Endothelial cell of umbilical vein (primary cell): Measurements from ENCODE around the gene MACF1. TPM values are rescaled to one million over a fixed set of nuclear protein-coding genes. Genes with fewer than 3 reads are reported as not detected.

ENCODE experiments used
- BruUV-seq: library from RNA; stranded (reverse); fragments of 400-500 nt; replicated peaks from 2 replicates; lab custom pipeline; 2021; lab: Mats Ljungman, UMichigan
- CTCF ChIA-PET: fragments of 300-600, 350-600 bp; sonication (Branson Sonifier 250); formaldehyde crosslinking; loops from one replicate; lab custom pipeline; 2021; ENCODE audit warnings: antibody characterized with exemption, inconsistent platforms; lab: Charles Lee
- POLR2A ChIA-PET: fragments of 300-600, 350-600 bp; sonication (Branson Sonifier 250); formaldehyde crosslinking; loops from one replicate; lab custom pipeline; 2021; ENCODE audit warnings: antibody characterized with exemption, inconsistent platforms; lab: Charles Lee
- DNase-seq: peaks from one replicate; pipeline ENCODE4 v3.0.0-alpha.2; 2011; ENCODE audit warnings: low read depth, low spot score
- FAIRE-seq: peaks from 2 replicates; lab custom pipeline; 2011; peaks lifted over from hg19 to GRCh38; lab: Jason Lieb, UNC
- H2AFZ ChIP-seq: 2 replicates; pipeline ENCODE4 v1.6.0; 2012; ENCODE audit warnings: low read depth, low read length, control low read depth, inconsistent platforms
- H3K27ac ChIP-seq: 2 replicates; pipeline ENCODE4 v1.5.1; 2011; ENCODE audit warnings: low read depth, mild to moderate bottlenecking, control low read depth, low read length, moderate library complexity; ENCODE audit not compliant: insufficient read depth
- H3K27me3 ChIP-seq, 2 experiments: 2 replicates each; pipeline versions ENCODE4 v1.6.0 to v1.6.1; 2011; ENCODE audit warnings: low read length in 2 of 2, mixed read lengths in 1 of 2; ENCODE audit not compliant: control insufficient read depth in 2 of 2, insufficient read depth in 2 of 2
- H3K36me3 ChIP-seq, 2 experiments: 2 replicates in 1 of 2; 3 replicates in 1 of 2; pipeline ENCODE4 v1.5.1; 2011; ENCODE audit warnings: low read length in 2 of 2, mild to moderate bottlenecking in 1 of 2, moderate library complexity in 1 of 2; ENCODE audit not compliant: control insufficient read depth in 2 of 2, insufficient read depth in 2 of 2; ENCODE audit errors: extremely low read depth in 1 of 2
- H3K4me1 ChIP-seq: 3 replicates; pipeline ENCODE4 v1.5.1; 2011; ENCODE audit warnings: mild to moderate bottlenecking, low read length; ENCODE audit not compliant: control insufficient read depth, insufficient read depth; ENCODE audit errors: extremely low read depth
- H3K4me2 ChIP-seq: 2 replicates; pipeline ENCODE4 v1.6.1; 2011; ENCODE audit warnings: low read length, control low read depth, mixed read lengths; ENCODE audit not compliant: insufficient read depth
- H3K4me3 ChIP-seq, 3 experiments: fragments of 200-600 bp in 1 of 3; sonication (generic), shearing (Covaris generic) in 1 of 3; replicated peaks in 1 of 3; 2 replicates each; pipeline ENCODE4 v1.5.1; 2011 to 2016; ENCODE audit warnings: control low read depth in 3 of 3, low read length in 3 of 3, mild to moderate bottlenecking in 2 of 3, inconsistent platforms in 1 of 3, low read depth in 1 of 3, moderate library complexity in 1 of 3; ENCODE audit not compliant: insufficient read depth in 1 of 3
- H3K79me2 ChIP-seq: 2 replicates; pipeline ENCODE4 v1.6.0; 2012; ENCODE audit warnings: low read length, inconsistent platforms; ENCODE audit not compliant: control insufficient read depth, insufficient read depth
- H3K9ac ChIP-seq: replicated peaks from 2 replicates; pipeline ENCODE3; 2011; ENCODE audit warnings: low read length, control low read depth; ENCODE audit not compliant: insufficient read depth; ENCODE audit errors: extremely low read depth
- H3K9me1 ChIP-seq: replicated peaks from 3 replicates; pipeline ENCODE4 v1.6.0; 2011; ENCODE audit warnings: mild to moderate bottlenecking, low read length; ENCODE audit not compliant: control insufficient read depth, insufficient read depth; ENCODE audit errors: extremely low read depth
- H3K9me3 ChIP-seq: replicated peaks from 2 replicates; pipeline ENCODE4 v1.5.1; 2012; ENCODE audit warnings: low read length, inconsistent platforms; ENCODE audit not compliant: control insufficient read depth, insufficient read depth
- H4K20me1 ChIP-seq: replicated peaks from 2 replicates; pipeline ENCODE3; 2011; ENCODE audit warnings: mild to moderate bottlenecking, low read length; ENCODE audit not compliant: control insufficient read depth, insufficient read depth; ENCODE audit errors: extremely low read depth
- CTCF ChIP-seq, 2 donors: IDR thresholded peaks; 1 replicate in 1 of 2; 2 replicates in 1 of 2; pipeline ENCODE4 v1.5.1; 2011; ENCODE audit warnings: low read length in 2 of 2, mild to moderate bottlenecking in 2 of 2, moderate library complexity in 2 of 2, control low read depth in 1 of 2, inconsistent platforms in 1 of 2, low read depth in 1 of 2; ENCODE audit not compliant: insufficient read depth in 1 of 2; ENCODE audit errors: extremely low read depth in 1 of 2
- EZH2 ChIP-seq: IDR thresholded peaks from 2 replicates; pipeline ENCODE4 v1.6.1; 2012; ENCODE audit warnings: borderline replicate concordance, low read depth, mild to moderate bottlenecking, moderate library complexity, low read length, inconsistent platforms; ENCODE audit not compliant: severe bottlenecking
- FOS ChIP-seq: IDR thresholded peaks from 2 replicates; pipeline ENCODE4 v1.6.1; 2011; ENCODE audit warnings: mild to moderate bottlenecking, low read length, moderate library complexity, borderline replicate concordance; ENCODE audit not compliant: insufficient read depth
- GATA2 ChIP-seq: IDR thresholded peaks from 2 replicates; pipeline ENCODE4 v1.7.0; 2011; ENCODE audit warnings: low read depth, mild to moderate bottlenecking, moderate library complexity, mixed read lengths, low read length; ENCODE audit not compliant: insufficient read length, insufficient read depth
- JUN ChIP-seq: IDR thresholded peaks from 2 replicates; pipeline ENCODE4 v1.6.1; 2011; ENCODE audit warnings: borderline replicate concordance, low read depth; ENCODE audit not compliant: insufficient read length, insufficient read depth
- MAX ChIP-seq: IDR thresholded peaks from 2 replicates; pipeline ENCODE4 v1.6.1; 2011; ENCODE audit not compliant: insufficient read depth, insufficient read length
- MYC ChIP-seq: IDR thresholded peaks from one replicate; pipeline ENCODE4 v1.6.1; 2011; ENCODE audit warnings: mild to moderate bottlenecking, low read depth, low read length
- POLR2A ChIP-seq: IDR thresholded peaks from 2 replicates; pipeline ENCODE4 v1.6.1; 2012; ENCODE audit warnings: low read depth, mild to moderate bottlenecking, control low read depth, low read length
- POLR2AphosphoS5 ChIP-seq: IDR thresholded peaks from 2 replicates; pipeline ENCODE4 v1.6.1; 2012; ENCODE audit warnings: low read depth, mild to moderate bottlenecking, control low read depth, low read length, moderate library complexity; ENCODE audit not compliant: insufficient read depth
- dilution Hi-C: fragments of 300-500 bp; cut with MboI; formaldehyde crosslinking; loops from one replicate; pipeline ENCODE4 v1.15.0; 2019; ENCODE audit warnings: low sequenced_read_pairs; ENCODE audit not compliant: extremely low pct_ligation_motif_present
- intact Hi-C: fragments of 100-400 bp; cut with micrococcal nuclease; formaldehyde crosslinking; loops from one replicate; pipeline ENCODE4 v1.10.0; 2022
- polyA plus RNA-seq, 4 experiments: library from polyadenylated mRNA; depleted of rRNA in 3 of 4; stranded (reverse) in 3 of 4; unstranded in 1 of 4; fragments of >200 nt; gene quantifications; 2 replicates each; pipeline versions ENCODE4 v1.2.1 to v1.2.3, GENCODE V29; 2011 to 2012; ENCODE audit warnings: missing spikeins in 1 of 4
- total RNA-seq: library from RNA; stranded (reverse); gene quantifications from 2 replicates; pipeline ENCODE4 v1.2.3, GENCODE V29; 2021

Gene MACF1
- total and polyA plus RNA-seq, 2 donors (not counting 3 experiments of a cell fraction or from before 2014, with no cell fraction given): 122 to 587 TPM

- Histone ChIP-seq H3K9me3 (no peaks in the 10 kb centered on the region), H3K36me3 (peaks cover 22 to 34% of the 10 kb centered on the region in 2 experiments), H2AFZ (no peak overlapping the region), H3K27me3 (no peaks in the 10 kb centered on the region), H4K20me1 (no peaks in the 10 kb centered on the region), H3K9me1 (no peaks in the 10 kb centered on the region), H3K79me2 (peaks cover 9% of the 10 kb centered on the region), H3K4me2 (no peak overlapping the region), H3K9ac (no peak overlapping the region), H3K27ac (no peak overlapping the region), H3K4me3 (no peak overlapping the region), H3K4me1 (peaks cover 6% of the 10 kb centered on the region)
- intact Hi-C loops (no loop called here), dilution Hi-C loops (no loop called here)
- DNase-seq: no peak
- CTCF ChIA-PET: interaction anchor here (1.6 to 2.1 kb wide), 2 partner anchors 10 to 101 kb away, joined by 5 to 8 read pairs; no protein-coding TSS in a partner anchor
- FAIRE-seq: no peak
- no TSS peak for BruUV-seq
- POLR2A ChIA-PET: no interaction called here
- TF ChIP-seq GATA2: no peak
- no peak for TF ChIP-seq MYC
- TF ChIP-seq CTCF (IDR thresholded peaks at IDR 0.05; ENCODE audit: extremely low read depth in 1 of 2, insufficient read depth in 1 of 2, low read depth in 1 of 2, low read length in 2 of 2): no peak
- no peak for TF ChIP-seq MAX
- no peak for TF ChIP-seq FOS
- TF ChIP-seq POLR2AphosphoS5: no peak
- no peak for TF ChIP-seq JUN
- no peak for TF ChIP-seq EZH2
- no peak for TF ChIP-seq POLR2A
These were observed 89.0 kb downstream of the MACF1 start for GRCh38 chr1:39293375-39294070.
